Naive thymus-derived CD4-positive, alpha-beta T cell (primary cell): Measurements from ENCODE around the gene RIMKLB. TPM values are rescaled to one million over a fixed set of nuclear protein-coding genes. Genes with fewer than 3 reads are reported as not detected.
"Not testable (repeated sequence)": the region's sequence is repeated elsewhere in the genome, so short reads cannot be mapped to it uniquely, and the experiment has no call there.

Source experiments
- ATAC-seq: fragments of 150-1000 bp; cut with Tn5 transposase; 2 replicates; pipeline ENCODE4 v1.10.0; 2021; ENCODE audit warnings: mild to moderate bottlenecking, moderate library complexity
- CTCF ChIA-PET: fragments of 350-600 bp; sonication (Branson Sonifier 250); formaldehyde crosslinking; loops from one replicate; lab custom pipeline; 2021; ENCODE audit warnings: antibody characterized with exemption; lab: Charles Lee
- POLR2A ChIA-PET: fragments of 350-600 bp; sonication (Branson Sonifier 250); formaldehyde crosslinking; loops from one replicate; lab custom pipeline; 2021; ENCODE audit warnings: antibody characterized with exemption, inconsistent platforms; lab: Charles Lee
- DNase-seq, 9 donors: peaks; one replicate each; pipeline versions ENCODE4 v3.0.0 to v3.0.0-alpha.2; 2020 to 2022; ENCODE audit warnings: mixed read lengths in 1 of 9
- H3K27ac ChIP-seq: one replicate; pipeline ENCODE4 v1.7.0; 2013; ENCODE audit warnings: mild to moderate bottlenecking, low read depth, low read length, moderate library complexity
- H3K27me3 ChIP-seq, 2 donors: one replicate each; pipeline ENCODE4 v1.7.0; 2013; ENCODE audit warnings: low read length in 2 of 2, mild to moderate bottlenecking in 2 of 2, moderate library complexity in 2 of 2; ENCODE audit not compliant: control insufficient read depth in 2 of 2, insufficient read depth in 2 of 2
- H3K36me3 ChIP-seq, 3 experiments: 1 replicate in 2 of 3; 2 replicates in 1 of 3; pipeline ENCODE4 v1.7.0; 2013; ENCODE audit warnings: low read length in 3 of 3, mild to moderate bottlenecking in 3 of 3, moderate library complexity in 1 of 3; ENCODE audit not compliant: insufficient read depth in 3 of 3, control insufficient read depth in 2 of 3
- H3K4me1 ChIP-seq, 2 donors: one replicate each; pipeline ENCODE4 v1.7.0; 2013; ENCODE audit warnings: low read length in 2 of 2, mild to moderate bottlenecking in 2 of 2, moderate library complexity in 1 of 2; ENCODE audit not compliant: control insufficient read depth in 2 of 2, insufficient read depth in 2 of 2
- H3K4me3 ChIP-seq: 2 replicates; pipeline ENCODE4 v1.7.0; 2013; ENCODE audit warnings: mild to moderate bottlenecking, low read length
- H3K9me3 ChIP-seq, 3 experiments: 1 replicate in 2 of 3; 2 replicates in 1 of 3; pipeline ENCODE4 v1.7.0; 2013; ENCODE audit warnings: low read length in 3 of 3; ENCODE audit not compliant: control insufficient read depth in 2 of 3
- H3K27ac Mint-ChIP-seq, 9 donors: one replicate each; pipeline ENCODE4 v1.8.0; 2020 to 2022; ENCODE audit warnings: mixed read lengths in 9 of 9, mild to moderate bottlenecking in 8 of 9, moderate library complexity in 5 of 9, inconsistent platforms in 2 of 9
- H3K27me3 Mint-ChIP-seq, 5 donors: one replicate each; pipeline ENCODE4 v1.8.0; 2021 to 2022; ENCODE audit warnings: mixed read lengths in 5 of 5, mild to moderate bottlenecking in 1 of 5
- H3K36me3 Mint-ChIP-seq, 5 donors: one replicate each; pipeline ENCODE4 v1.8.0; 2020 to 2022; ENCODE audit warnings: mixed read lengths in 5 of 5, mild to moderate bottlenecking in 3 of 5, inconsistent platforms in 1 of 5
- H3K4me1 Mint-ChIP-seq, 7 donors: one replicate each; pipeline ENCODE4 v1.8.0; 2020 to 2022; ENCODE audit warnings: mixed read lengths in 7 of 7, mild to moderate bottlenecking in 3 of 7, inconsistent platforms in 1 of 7
- H3K4me3 Mint-ChIP-seq, 10 donors: one replicate each; pipeline ENCODE4 v1.8.0; 2020 to 2022; ENCODE audit warnings: mild to moderate bottlenecking in 10 of 10, mixed read lengths in 10 of 10, moderate library complexity in 6 of 10, inconsistent platforms in 2 of 10
- H3K9me3 Mint-ChIP-seq, 11 donors: one replicate each; pipeline ENCODE4 v1.8.0; 2020 to 2022; ENCODE audit warnings: mixed read lengths in 11 of 11, mild to moderate bottlenecking in 4 of 11, inconsistent platforms in 1 of 11, moderate library complexity in 1 of 11
- intact Hi-C, 2 donors: fragments of 100-400 bp; cut with micrococcal nuclease; formaldehyde crosslinking; loops; one replicate each; pipeline ENCODE4 v1.15.1; 2023
- polyA plus RNA-seq, 2 donors: library from polyadenylated mRNA; unstranded; fragments of 300-500 nt; fragmentation: Illumina TruSeq; gene quantifications; one replicate each; pipeline ENCODE4 v1.2.3, GENCODE V29; 2021
- total RNA-seq, 6 experiments: library from RNA in 5 of 6; stranded (reverse) in 5 of 6; gene quantifications; 1 replicate in 5 of 6; 2 replicates in 1 of 6; pipeline ENCODE4 v1.2.3 and lab custom pipeline; 2021 to 2026

Gene RIMKLB
- total and polyA plus RNA-seq, 7 experiments from 2014 or later: 1.8 to 31.3 (median 13.3) TPM

- no peak overlapping the region for H3K27ac ChIP-seq
- CTCF ChIA-PET: no interaction called here
- no peaks in the 10 kb centered on the region for H3K9me3 Mint-ChIP-seq
- H3K27me3 Mint-ChIP-seq: no peaks in the 10 kb centered on the region
- H3K4me3 ChIP-seq: no peak overlapping the region
- H3K4me1 ChIP-seq: no peaks in the 10 kb centered on the region
- H3K36me3 Mint-ChIP-seq: peaks cover 0 to 40% (median 14%) of the 10 kb centered on the region in 5 donors
- ATAC-seq (no peak), DNase-seq (no peak)
- H3K27ac Mint-ChIP-seq: no peak overlapping the region
- POLR2A ChIA-PET: no interaction called here
- H3K4me3 Mint-ChIP-seq: no peak overlapping the region
- H3K27me3 ChIP-seq: no peaks in the 10 kb centered on the region
- peaks cover 0 to 7% (median 0%) of the 10 kb centered on the region in 7 donors for H3K4me1 Mint-ChIP-seq
- no peaks in the 10 kb centered on the region for H3K9me3 ChIP-seq
- intact Hi-C loops: no loop called here
- peaks cover 0 to 4% (median 0%) of the 10 kb centered on the region in 3 experiments for H3K36me3 ChIP-seq
These were observed 44.7 kb downstream of the RIMKLB start for GRCh38 chr12:8742501-8742900.

DNA sequence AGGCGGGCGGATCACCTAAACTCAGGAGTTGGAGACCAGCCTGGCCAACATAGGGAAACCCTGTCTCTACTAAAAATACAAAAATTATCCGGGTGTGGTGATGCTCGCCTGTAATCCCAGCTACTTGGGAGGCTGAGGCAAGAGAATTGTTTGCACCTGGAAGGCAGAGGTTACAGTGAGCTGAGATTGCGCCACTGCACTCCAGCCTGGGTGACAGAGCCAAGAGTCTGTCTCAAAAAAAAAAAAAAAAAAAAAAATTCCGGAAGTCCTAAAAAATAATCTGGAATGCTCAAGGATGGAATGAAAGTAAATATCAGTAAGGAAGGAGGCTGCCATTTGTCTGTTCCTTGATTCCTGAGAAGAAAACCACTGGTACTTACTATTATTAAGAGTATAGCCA, 45.3 kb downstream of the RIMKLB start:
- H3K4me3 Mint-ChIP-seq, intact Hi-C loops, POLR2A ChIA-PET: not testable (repeated sequence)

DNA sequence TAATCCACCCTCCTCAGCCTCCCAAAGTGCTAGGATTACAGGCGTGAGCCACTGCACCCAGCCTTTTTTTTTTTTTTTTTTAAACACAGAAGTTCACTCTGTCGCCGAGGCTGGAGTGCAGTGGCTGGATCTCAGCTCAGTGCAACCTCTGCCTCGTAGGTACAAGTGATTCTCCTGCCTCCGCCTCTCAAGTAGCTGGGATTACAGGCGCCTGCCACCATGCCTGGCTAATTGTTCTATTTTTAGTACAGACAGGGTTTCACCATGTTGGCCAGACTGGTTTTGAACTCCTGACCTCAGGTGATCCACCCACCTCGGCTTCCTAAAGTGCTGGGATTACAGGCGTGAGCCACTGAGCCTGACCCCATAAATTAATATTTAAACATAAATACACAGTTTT, 47.8 kb downstream of the RIMKLB start:
- H3K4me1 Mint-ChIP-seq, H3K36me3 ChIP-seq, POLR2A ChIA-PET, H3K4me1 ChIP-seq, H3K27me3 Mint-ChIP-seq, H3K9me3 ChIP-seq, H3K27ac ChIP-seq, H3K27ac Mint-ChIP-seq, ATAC-seq, H3K27me3 ChIP-seq, DNase-seq, H3K4me3 ChIP-seq, H3K4me3 Mint-ChIP-seq, H3K9me3 Mint-ChIP-seq, intact Hi-C loops, CTCF ChIA-PET: not testable (repeated sequence)
- peaks cover 0 to 28% (median 10%) of the 10 kb centered on the region in 5 donors for H3K36me3 Mint-ChIP-seq

More for the DNA sequence above, 45.3 kb downstream of the RIMKLB start:
- CTCF ChIA-PET: interaction anchor here (0.6 kb wide), 1 partner anchor 14 kb away, joined by 3 read pairs; no protein-coding TSS in a partner anchor
- not testable (repeated sequence) for H3K27me3 Mint-ChIP-seq, H3K27ac ChIP-seq, ATAC-seq, H3K36me3 ChIP-seq, H3K9me3 ChIP-seq, H3K4me1 Mint-ChIP-seq, H3K27ac Mint-ChIP-seq, DNase-seq, H3K9me3 Mint-ChIP-seq, H3K4me1 ChIP-seq, H3K27me3 ChIP-seq, H3K4me3 ChIP-seq
- H3K36me3 Mint-ChIP-seq: peaks cover 0 to 40% (median 13%) of the 10 kb centered on the region in 5 donors

GRCh38 chr12:8746046-8746445, 48.3 kb downstream of the RIMKLB start:
- H3K27ac Mint-ChIP-seq: no peak overlapping the region
- no peaks in the 10 kb centered on the region for H3K9me3 Mint-ChIP-seq
- DNase-seq (no peak), ATAC-seq (no peak)
- Histone ChIP-seq H3K4me1 (no peaks in the 10 kb centered on the region), H3K9me3 (no peaks in the 10 kb centered on the region), H3K27ac (no peak overlapping the region), H3K27me3 (no peaks in the 10 kb centered on the region), H3K4me3 (no peak overlapping the region), H3K36me3 (peaks cover 0 to 8% (median 0%) of the 10 kb centered on the region in 3 experiments)
- CTCF ChIA-PET: no interaction called here
- H3K4me3 Mint-ChIP-seq: no peak overlapping the region
- H3K4me1 Mint-ChIP-seq: peaks cover 0 to 2% (median 0%) of the 10 kb centered on the region in 7 donors
- intact Hi-C loops: no loop called here
- POLR2A ChIA-PET: no interaction called here
- H3K27me3 Mint-ChIP-seq: no peaks in the 10 kb centered on the region
- H3K36me3 Mint-ChIP-seq: peaks cover 0 to 32% (median 14%) of the 10 kb centered on the region in 5 donors

DNA sequence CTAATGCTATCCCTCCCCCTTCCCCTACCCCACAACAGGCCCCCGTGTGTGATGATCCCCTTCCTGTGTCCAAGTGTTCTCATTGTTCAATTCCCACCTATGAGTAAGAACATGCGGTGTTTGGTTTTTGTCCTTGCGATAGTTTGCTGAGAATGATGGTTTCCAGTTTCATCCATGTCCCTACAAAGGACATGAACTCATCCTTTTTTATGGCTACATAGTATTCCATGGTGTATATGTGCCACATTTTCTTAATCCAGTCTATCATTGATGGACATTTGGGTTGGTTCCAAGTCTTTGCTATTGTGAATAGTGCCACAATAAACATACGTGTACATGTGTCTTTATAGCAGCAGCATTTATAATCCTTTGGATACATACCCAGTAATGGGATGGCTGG, 62.3 kb downstream of the RIMKLB start:
- H3K4me3 ChIP-seq, H3K4me1 ChIP-seq, H3K27me3 ChIP-seq, H3K4me1 Mint-ChIP-seq, H3K27ac Mint-ChIP-seq, POLR2A ChIA-PET, H3K4me3 Mint-ChIP-seq, H3K27ac ChIP-seq, CTCF ChIA-PET, H3K27me3 Mint-ChIP-seq, ATAC-seq, H3K36me3 ChIP-seq, DNase-seq, H3K9me3 ChIP-seq, H3K9me3 Mint-ChIP-seq, intact Hi-C loops: not testable (repeated sequence)
- peaks cover 0 to 40% (median 37%) of the 10 kb centered on the region in 5 donors for H3K36me3 Mint-ChIP-seq

- POLR2A ChIA-PET, H3K9me3 Mint-ChIP-seq, H3K4me1 Mint-ChIP-seq, H3K9me3 ChIP-seq, H3K27me3 ChIP-seq, DNase-seq, H3K27me3 Mint-ChIP-seq, H3K27ac Mint-ChIP-seq, H3K4me3 Mint-ChIP-seq, CTCF ChIA-PET, H3K4me3 ChIP-seq, intact Hi-C loops, H3K36me3 ChIP-seq, ATAC-seq, H3K4me1 ChIP-seq, H3K27ac ChIP-seq: not testable (repeated sequence)
- peaks cover 0 to 46% (median 30%) of the 10 kb centered on the region in 5 donors for H3K36me3 Mint-ChIP-seq
These were observed 64.9 kb downstream of the RIMKLB start for GRCh38 chr12:8762701-8763100.

DNA sequence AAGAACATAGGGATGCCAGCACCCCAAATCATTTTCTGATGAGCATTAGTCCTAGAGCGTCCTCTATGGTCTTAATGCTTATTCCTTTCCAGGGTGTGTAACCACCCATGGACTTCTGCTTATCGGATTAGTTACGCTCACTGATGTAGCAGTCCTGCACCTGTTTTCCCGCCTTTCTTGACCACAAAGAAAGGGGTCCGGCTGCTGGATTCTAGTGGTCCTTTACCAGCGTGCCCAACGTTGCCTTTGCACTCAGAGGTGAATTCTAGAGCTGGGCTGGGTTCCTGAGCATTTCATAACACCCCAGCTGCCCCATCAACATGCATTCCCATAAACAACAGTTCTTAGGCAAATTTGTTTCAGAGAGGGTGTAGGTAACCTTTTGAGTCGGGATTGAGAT, 68.3 kb downstream of the RIMKLB start:
- H3K4me1 Mint-ChIP-seq, H3K4me3 ChIP-seq, H3K36me3 ChIP-seq, H3K27ac Mint-ChIP-seq, H3K9me3 Mint-ChIP-seq, DNase-seq, CTCF ChIA-PET, H3K4me3 Mint-ChIP-seq, H3K27me3 Mint-ChIP-seq, H3K27ac ChIP-seq, ATAC-seq, POLR2A ChIA-PET, H3K9me3 ChIP-seq, H3K4me1 ChIP-seq, H3K27me3 ChIP-seq, intact Hi-C loops: not testable (repeated sequence)
- peaks cover 0 to 36% (median 14%) of the 10 kb centered on the region in 5 donors for H3K36me3 Mint-ChIP-seq
